DND-41 (cell line): ENCODE data around the gene ZNF394.

Experiments used
- ATAC-seq: fragments of 200-7000 bp; cut with Tn5 transposase; 3 replicates; pipeline ENCODE4 v1.9.1; 2021; ENCODE audit warnings: low read depth; ENCODE audit not compliant: insufficient read depth
- DNase-seq: peaks from one replicate; pipeline ENCODE4 v3.0.0-alpha.2; 2020
- H2AFZ ChIP-seq: 2 replicates; pipeline ENCODE4 v1.6.0; 2012; ENCODE audit warnings: low read depth, low read length
- H3K27ac ChIP-seq: 2 replicates; pipeline ENCODE4 v1.5.1; 2012; ENCODE audit warnings: low read length, inconsistent platforms
- H3K27me3 ChIP-seq: fragments of 200-600 bp; sonication (generic); 2 replicates; pipeline ENCODE4 v1.6.0; 2012; ENCODE audit warnings: low read length, mild to moderate bottlenecking, inconsistent platforms; ENCODE audit not compliant: insufficient read depth, poor library complexity
- H3K36me3 ChIP-seq: 2 replicates; pipeline ENCODE4 v1.5.1; 2012; ENCODE audit warnings: low read length, inconsistent platforms; ENCODE audit not compliant: insufficient read depth
- H3K4me1 ChIP-seq: 2 replicates; pipeline ENCODE4 v1.5.1; 2012; ENCODE audit warnings: mild to moderate bottlenecking, low read length; ENCODE audit not compliant: insufficient read depth
- H3K4me2 ChIP-seq: 2 replicates; pipeline ENCODE4 v1.6.0; 2012; ENCODE audit warnings: mild to moderate bottlenecking, moderate library complexity, low read length, inconsistent platforms; ENCODE audit not compliant: insufficient read depth
- H3K4me3 ChIP-seq, 2 experiments: fragments of 200-600 bp in 1 of 2; shearing (Covaris generic) in 1 of 2; 2 replicates each; pipeline ENCODE4 v1.5.1; 2012 to 2016; ENCODE audit warnings: inconsistent platforms in 2 of 2, low read length in 2 of 2, mild to moderate bottlenecking in 2 of 2, low read depth in 1 of 2, moderate library complexity in 1 of 2
- H3K79me2 ChIP-seq: 2 replicates; pipeline ENCODE4 v1.6.0; 2012; ENCODE audit warnings: low read length, inconsistent platforms; ENCODE audit not compliant: insufficient read depth
- H3K9ac ChIP-seq: 2 replicates; pipeline ENCODE4 v1.6.0; 2012; ENCODE audit warnings: low read depth, mild to moderate bottlenecking, inconsistent platforms, low read length, moderate library complexity
- H3K9me3 ChIP-seq: 2 replicates; pipeline ENCODE4 v1.5.1; 2012; ENCODE audit warnings: low read length, moderate library complexity, mild to moderate bottlenecking, inconsistent platforms; ENCODE audit not compliant: insufficient read depth, severe bottlenecking
- H4K20me1 ChIP-seq: 2 replicates; pipeline ENCODE4 v1.6.0; 2012; ENCODE audit warnings: low read length; ENCODE audit not compliant: insufficient read depth
- CTCF ChIP-seq: IDR thresholded peaks from 2 replicates; pipeline ENCODE4 v1.5.1; 2012; ENCODE audit warnings: borderline replicate concordance, low read length, moderate library complexity, mild to moderate bottlenecking; ENCODE audit not compliant: poor library complexity, severe bottlenecking; ENCODE audit errors: extremely low read depth
- EZH2 ChIP-seq: IDR thresholded peaks from 3 replicates; pipeline ENCODE4 v1.6.1; 2012; ENCODE audit warnings: borderline replicate concordance, low read depth, mild to moderate bottlenecking, moderate library complexity, low read length, inconsistent platforms; ENCODE audit not compliant: severe bottlenecking

ZNF394 gene

GRCh38 chr7:99539213-99539811 lies 39.2 kb upstream of the ZNF394 start:
- Histone ChIP-seq H3K4me1 (no peaks in the 10 kb centered on the region), H4K20me1 (no peaks in the 10 kb centered on the region), H3K27ac (no peak overlapping the region), H3K4me3 (no peak overlapping the region), H3K36me3 (no peaks in the 10 kb centered on the region), H3K4me2 (no peak overlapping the region), H3K9me3 (peaks cover 6% of the 10 kb centered on the region), H3K27me3 (no peaks in the 10 kb centered on the region), H3K9ac (no peak overlapping the region), H3K79me2 (no peaks in the 10 kb centered on the region), H2AFZ (no peak overlapping the region)
- ATAC-seq: no peak
- no peak for DNase-seq
- TF ChIP-seq EZH2: no peak
- no peak for TF ChIP-seq CTCF

- H3K9me3 ChIP-seq: peaks cover 18% of the 10 kb centered on the region
- no peaks in the 10 kb centered on the region for H3K27me3 ChIP-seq
- H3K36me3 ChIP-seq: peaks cover 31% of the 10 kb centered on the region
- no peaks in the 10 kb centered on the region for H3K79me2 ChIP-seq
- ATAC-seq (no peak), DNase-seq (no peak)
- H3K9ac ChIP-seq: no peak overlapping the region
- no peaks in the 10 kb centered on the region for H4K20me1 ChIP-seq
- TF ChIP-seq CTCF: no peak
- TF ChIP-seq EZH2: no peak
- H3K4me1 ChIP-seq: no peaks in the 10 kb centered on the region
- no peak overlapping the region for H2AFZ ChIP-seq
- no peak overlapping the region for H3K4me3 ChIP-seq
- no peak overlapping the region for H3K27ac ChIP-seq
- H3K4me2 ChIP-seq: no peak overlapping the region
Measured at GRCh38 chr7:99535667-99536066, 35.6 kb upstream of the ZNF394 start.

GRCh38 chr7:99531354-99531765 lies 31.3 kb upstream of the ZNF394 start:
- no peak overlapping the region for H3K4me2 ChIP-seq
- no peaks in the 10 kb centered on the region for H3K4me1 ChIP-seq
- no peak overlapping the region for H3K27ac ChIP-seq
- H4K20me1 ChIP-seq: no peaks in the 10 kb centered on the region
- H3K4me3 ChIP-seq: no peak overlapping the region
- DNase-seq (no peak), ATAC-seq (no peak)
- peaks cover 24% of the 10 kb centered on the region for H3K9me3 ChIP-seq
- no peak overlapping the region for H2AFZ ChIP-seq
- TF ChIP-seq EZH2 (no peak), CTCF (no peak)
- no peak overlapping the region for H3K9ac ChIP-seq
- no peaks in the 10 kb centered on the region for H3K27me3 ChIP-seq
- peaks cover 70% of the 10 kb centered on the region for H3K36me3 ChIP-seq
- H3K79me2 ChIP-seq: 0 out of 2 replicates have a peak, but pooled peaks cover 2% of the 10 kb centered on the region
